Progenitor cell of endocrine pancreas (in vitro differentiated cells): ENCODE data around the gene TAF1. TPM values are rescaled to one million over a fixed set of nuclear protein-coding genes. Genes with fewer than 3 reads are reported as not detected.
"Not testable (repeated sequence)": the region's sequence is repeated elsewhere in the genome, so short reads cannot be mapped to it uniquely, and the experiment has no call there.

Experiments
- DNase-seq: peaks from one replicate; pipeline ENCODE4 v3.0.0; 2021; ENCODE audit warnings: low spot score; ENCODE audit not compliant: unreplicated experiment
- H3K27ac Mint-ChIP-seq: 2 replicates; pipeline ENCODE4 v1.8.0; 2021; ENCODE audit warnings: mild to moderate bottlenecking, moderate library complexity, mixed read lengths
- H3K27me3 Mint-ChIP-seq: 2 replicates; pipeline ENCODE4 v1.8.0; 2021; ENCODE audit warnings: mixed read lengths
- H3K36me3 Mint-ChIP-seq: 2 replicates; pipeline ENCODE4 v1.8.0; 2022; ENCODE audit warnings: mixed read lengths; ENCODE audit not compliant: insufficient read depth
- H3K4me1 Mint-ChIP-seq: 2 replicates; pipeline ENCODE4 v1.8.0; 2021; ENCODE audit warnings: low read depth, mixed read lengths
- H3K4me3 Mint-ChIP-seq: 2 replicates; pipeline ENCODE4 v1.8.0; 2021; ENCODE audit warnings: low read depth, mild to moderate bottlenecking, moderate library complexity, mixed read lengths
- H3K9me3 Mint-ChIP-seq: 2 replicates; pipeline ENCODE4 v1.8.0; 2021; ENCODE audit warnings: low read depth, mixed read lengths
- CTCF ChIP-seq: fragments of 200-600 bp; sonication (generic); IDR thresholded peaks from one replicate; pipeline ENCODE4 v1.5.0; 2021; ENCODE audit warnings: antibody characterized with exemption, mild to moderate bottlenecking; ENCODE audit not compliant: unreplicated experiment
- total RNA-seq: library from RNA; stranded (reverse); gene quantifications from 2 replicates; pipeline ENCODE4 v1.2.1, GENCODE V29; 2021

The TAF1 gene
- total RNA-seq, 1 donor from 2014 or later: 34.6 TPM

DNA sequence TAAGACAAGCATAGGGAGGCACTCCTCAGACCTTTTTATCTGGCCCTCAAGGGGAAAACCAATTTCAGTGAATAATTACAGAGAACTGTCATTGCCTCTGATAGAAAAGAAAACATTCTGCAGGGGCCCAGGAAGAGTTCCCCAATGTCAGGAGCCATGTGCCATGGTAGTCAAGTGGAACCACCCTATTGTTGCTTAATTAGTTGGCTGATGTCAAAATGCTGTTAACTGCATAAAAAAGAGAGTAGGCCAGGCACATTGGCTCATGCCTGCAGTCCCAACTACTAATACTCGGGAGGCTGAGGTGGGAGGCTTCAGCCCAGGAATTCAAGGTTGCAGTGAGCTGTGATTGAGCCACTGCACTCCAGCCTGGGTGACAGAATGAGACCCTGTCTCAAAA is 138.2 kb downstream of the TAF1 start:
- Mint-ChIP-seq H3K4me3 (no peak overlapping the region), H3K27me3 (no peaks in the 10 kb centered on the region), H3K9me3 (peaks cover 17% of the 10 kb centered on the region), H3K27ac (no peak overlapping the region), H3K36me3 (no peaks in the 10 kb centered on the region), H3K4me1 (no peaks in the 10 kb centered on the region)
- no peak for DNase-seq
- TF ChIP-seq CTCF: no peak

- TF ChIP-seq CTCF: no peak
- Mint-ChIP-seq H3K9me3 (peaks cover 23% of the 10 kb centered on the region), H3K27ac (no peak overlapping the region), H3K4me1 (no peaks in the 10 kb centered on the region), H3K36me3 (no peaks in the 10 kb centered on the region), H3K4me3 (no peak overlapping the region), H3K27me3 (no peaks in the 10 kb centered on the region)
- no peak for DNase-seq
These were observed 143.1 kb downstream of the TAF1 start for GRCh38 chrX:71509289-71509688.

GRCh38 chrX:71510161-71510560 is 144.0 kb downstream of the TAF1 start:
- Mint-ChIP-seq H3K36me3 (no peaks in the 10 kb centered on the region), H3K9me3 (peaks cover 26% of the 10 kb centered on the region), H3K4me1 (no peaks in the 10 kb centered on the region), H3K27me3 (no peaks in the 10 kb centered on the region), H3K27ac (no peak overlapping the region), H3K4me3 (no peak overlapping the region)
- TF ChIP-seq CTCF: no peak
- no peak for DNase-seq

- not testable (repeated sequence) for H3K27me3 Mint-ChIP-seq, H3K4me3 Mint-ChIP-seq, H3K4me1 Mint-ChIP-seq, H3K27ac Mint-ChIP-seq, H3K36me3 Mint-ChIP-seq, DNase-seq
- peaks cover 22% of the 10 kb centered on the region for H3K9me3 Mint-ChIP-seq
These were observed 147.6 kb downstream of the TAF1 start for GRCh38 chrX:71513731-71514130.

DNA sequence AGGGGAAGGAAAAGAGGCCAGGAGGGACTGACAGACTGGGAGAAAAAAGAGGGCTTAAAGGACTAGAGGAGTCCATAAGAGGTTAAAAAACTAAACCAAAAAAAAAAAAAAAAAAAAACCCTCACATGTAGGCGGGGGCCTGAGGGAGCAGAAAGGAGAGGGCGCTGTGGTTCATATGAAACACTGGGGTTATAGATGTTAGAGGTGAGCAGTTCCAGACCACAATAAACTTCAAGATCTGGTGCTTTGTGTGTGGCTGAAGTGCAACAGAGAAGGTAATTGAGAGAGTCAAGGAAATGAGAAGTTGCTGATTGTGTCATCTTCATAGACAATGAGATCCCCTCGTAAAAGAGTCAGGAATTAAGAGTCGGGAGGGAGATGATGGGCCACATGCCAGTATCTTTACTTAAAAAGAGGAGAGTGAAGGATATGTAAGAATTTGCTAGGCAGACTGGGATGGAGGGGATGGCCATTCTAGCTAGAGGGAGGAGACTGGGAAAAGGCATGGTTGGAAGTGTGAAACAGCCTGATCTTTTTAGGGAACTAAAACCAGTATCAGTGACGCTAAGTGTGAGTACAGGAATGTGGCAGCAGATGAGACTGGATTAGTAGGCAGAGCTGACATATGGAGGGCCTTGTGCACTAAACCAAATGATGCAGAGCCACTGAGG is 148.3 kb downstream of the TAF1 start:
- Mint-ChIP-seq H3K4me3 (no peak overlapping the region), H3K27ac (no peak overlapping the region), H3K9me3 (peaks cover 19% of the 10 kb centered on the region), H3K36me3 (no peaks in the 10 kb centered on the region), H3K4me1 (no peaks in the 10 kb centered on the region), H3K27me3 (no peaks in the 10 kb centered on the region)
- TF ChIP-seq CTCF: no peak
- no peak for DNase-seq

DNA sequence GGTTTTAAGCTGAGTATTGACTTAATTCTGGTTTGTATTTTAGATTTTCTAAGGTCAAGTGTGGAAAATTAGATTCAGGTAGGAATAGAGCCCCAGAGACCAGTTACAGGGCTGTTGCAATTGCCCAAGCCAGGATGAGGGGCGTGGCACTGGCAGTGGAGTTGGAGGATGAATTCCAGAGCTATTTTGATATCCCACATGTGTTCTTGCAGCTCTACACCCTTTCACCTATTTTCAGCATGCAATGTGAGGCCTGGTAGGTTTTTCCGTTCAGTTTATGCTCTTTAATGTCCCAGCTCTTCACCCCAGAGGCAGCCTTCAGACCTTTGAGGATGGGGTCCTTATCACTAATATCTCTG is 148.9 kb downstream of the TAF1 start:
- H3K27ac Mint-ChIP-seq: no peak overlapping the region
- no peak overlapping the region for H3K4me3 Mint-ChIP-seq
- no peaks in the 10 kb centered on the region for H3K36me3 Mint-ChIP-seq
- TF ChIP-seq CTCF: no peak
- H3K4me1 Mint-ChIP-seq: no peaks in the 10 kb centered on the region
- H3K9me3 Mint-ChIP-seq: peaks cover 19% of the 10 kb centered on the region
- H3K27me3 Mint-ChIP-seq: no peaks in the 10 kb centered on the region
- DNase-seq: no peak
